ENCODE data around the gene PDE10A. TPM values are rescaled to one million over a fixed set of nuclear protein-coding genes. Genes with fewer than 3 reads are reported as not detected.
A peak's percentile ranks its signal among the peaks of the same experiment; 100 is the strongest.

The PDE10A gene
- total RNA-seq, 1 experiment from 2014 or later: 6.7 TPM

GRCh38 chr6:165655191-165655590, 7.8 kb downstream of the PDE10A start:
- DNase-seq (ENCODE audit: low read depth): no peak

DNA sequence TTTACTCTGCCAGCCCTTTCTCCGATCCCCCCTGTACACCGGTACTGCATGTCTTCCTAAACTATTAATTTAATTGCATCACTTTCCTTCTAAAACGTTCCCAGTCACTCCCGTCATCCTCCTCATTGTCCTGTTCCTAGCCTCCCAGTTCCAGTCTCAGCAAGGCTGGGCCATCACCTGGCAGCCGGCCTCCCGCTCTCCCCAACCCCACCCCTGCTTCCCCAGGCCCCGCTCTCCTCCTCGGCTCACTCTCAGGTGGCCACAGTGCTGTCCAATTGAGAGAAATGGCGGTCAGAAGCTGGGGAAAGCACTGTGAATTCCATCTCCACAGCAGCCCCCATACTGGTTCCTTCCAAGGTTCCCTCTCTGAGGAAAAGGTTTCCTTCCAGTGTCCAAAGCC, 8.9 kb downstream of the PDE10A start:
- no peak for DNase-seq (ENCODE audit: low read depth)

- DNase-seq (ENCODE audit: low read depth): no peak
These were observed 9.4 kb downstream of the PDE10A start for GRCh38 chr6:165653607-165654006.

GRCh38 chr6:165653196-165653595, 9.8 kb downstream of the PDE10A start:
- peak; percentile 90 for DNase-seq (ENCODE audit: low read depth)

DNA sequence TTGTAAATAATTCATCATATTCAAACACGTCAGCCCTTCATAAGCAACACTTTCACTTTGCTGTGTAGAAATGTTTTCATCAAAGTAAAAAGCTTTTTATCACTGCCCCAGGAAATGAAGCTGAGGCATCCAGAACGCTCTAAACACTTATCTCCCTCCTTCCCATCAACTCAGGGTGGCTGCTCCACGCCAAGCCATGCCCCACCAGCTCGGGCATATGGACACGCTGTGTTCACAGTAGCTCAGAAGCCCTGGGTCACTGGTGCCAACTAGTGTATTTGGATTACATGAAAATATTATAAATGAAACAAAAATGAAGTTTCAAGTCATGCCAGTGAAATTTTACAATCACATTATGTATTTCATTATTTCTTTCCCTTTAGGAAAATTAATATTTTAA, 10.3 kb downstream of the PDE10A start:
- peak; percentile 55 for DNase-seq (ENCODE audit: low read depth)

GRCh38 chr6:165649166-165650137, 13.6 kb downstream of the PDE10A start:
- DNase-seq (ENCODE audit: low read depth): no peak

DNA sequence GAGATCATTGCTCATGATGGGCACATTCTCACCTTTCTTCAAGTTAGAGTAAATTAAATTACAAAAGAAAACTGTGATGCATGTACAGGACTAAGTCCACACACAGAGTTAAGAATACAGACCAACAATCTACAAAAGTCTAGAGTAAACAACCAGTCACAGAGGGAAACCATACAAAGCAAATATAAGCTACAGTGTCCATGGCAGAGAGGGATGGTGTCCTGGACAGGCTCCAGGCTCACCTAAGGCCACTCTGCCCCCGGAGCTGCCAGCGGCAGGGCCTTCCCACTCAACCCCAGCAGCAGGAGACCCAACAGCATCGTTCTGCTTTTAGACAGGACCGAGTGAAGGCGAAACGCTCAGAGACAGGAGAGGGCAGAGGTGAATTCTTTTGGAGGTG, 16.0 kb downstream of the PDE10A start:
- no peak for DNase-seq (ENCODE audit: low read depth)

GRCh38 chr6:165645919-165646318, 17.1 kb downstream of the PDE10A start:
- DNase-seq (ENCODE audit: low read depth): no peak

DNA sequence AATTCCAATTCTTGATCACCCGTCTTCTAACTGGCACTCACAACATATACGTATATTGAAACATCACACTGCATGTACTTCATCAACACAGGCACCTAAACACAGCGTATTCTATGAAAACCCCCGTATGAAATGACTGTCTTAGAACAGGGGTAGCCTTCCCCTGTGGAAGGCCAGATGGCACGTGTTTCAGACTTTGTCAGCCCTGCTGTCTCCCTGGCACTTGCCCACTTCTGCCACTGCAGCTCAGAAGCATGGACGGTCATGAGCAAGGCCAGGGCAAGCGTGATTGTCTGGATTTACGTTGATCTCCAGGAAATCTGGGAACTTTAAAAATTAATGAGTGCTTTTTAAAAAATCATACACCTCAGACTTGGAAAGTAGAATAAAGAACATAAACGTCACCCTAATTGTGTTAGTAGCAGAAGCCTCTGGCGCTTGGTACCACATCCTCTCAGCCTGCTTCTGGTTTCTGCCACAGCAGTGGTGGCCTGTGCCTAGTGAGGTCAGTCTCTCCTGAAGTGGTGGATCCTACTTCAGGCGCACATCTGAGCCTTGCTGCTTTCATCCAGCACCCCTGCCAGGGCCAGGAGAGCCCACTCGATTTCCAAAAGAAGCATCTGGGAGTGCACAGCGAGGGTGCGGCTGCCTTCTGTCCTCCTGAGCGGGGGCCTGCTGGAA, 18.3 kb downstream of the PDE10A start:
- no peak for DNase-seq (ENCODE audit: low read depth)

GRCh38 chr6:165643015-165643414, 20.0 kb downstream of the PDE10A start:
- no peak for DNase-seq (ENCODE audit: low read depth)

DNA sequence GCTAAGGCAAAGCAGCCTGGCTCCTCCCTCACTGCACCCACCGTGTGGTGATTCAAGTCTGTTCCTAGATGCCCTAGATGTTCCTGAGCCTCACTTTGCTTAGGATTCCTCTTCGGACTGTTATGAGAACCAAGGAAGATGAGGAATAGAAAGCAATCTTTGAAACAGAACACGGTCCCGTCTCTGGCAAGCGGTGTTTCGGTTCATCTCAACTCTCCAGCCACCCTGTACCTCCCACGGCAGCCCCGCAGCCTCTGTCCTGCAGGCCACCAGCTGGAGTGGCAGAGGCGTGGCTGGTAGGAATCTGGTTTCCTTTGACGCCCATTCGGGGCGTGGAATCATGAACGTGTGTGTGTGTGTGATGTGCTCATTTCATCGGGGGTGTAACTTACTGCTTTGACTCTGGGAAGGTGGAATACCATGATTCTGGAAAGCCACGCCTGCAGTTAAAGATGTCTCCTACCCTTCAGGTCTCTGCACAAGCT, 21.3 kb downstream of the PDE10A start:
- peak; percentile 19 for DNase-seq (ENCODE audit: low read depth)

GRCh38 chr6:165640806-165641205, 22.2 kb downstream of the PDE10A start:
- DNase-seq (ENCODE audit: low read depth): no peak

DNA sequence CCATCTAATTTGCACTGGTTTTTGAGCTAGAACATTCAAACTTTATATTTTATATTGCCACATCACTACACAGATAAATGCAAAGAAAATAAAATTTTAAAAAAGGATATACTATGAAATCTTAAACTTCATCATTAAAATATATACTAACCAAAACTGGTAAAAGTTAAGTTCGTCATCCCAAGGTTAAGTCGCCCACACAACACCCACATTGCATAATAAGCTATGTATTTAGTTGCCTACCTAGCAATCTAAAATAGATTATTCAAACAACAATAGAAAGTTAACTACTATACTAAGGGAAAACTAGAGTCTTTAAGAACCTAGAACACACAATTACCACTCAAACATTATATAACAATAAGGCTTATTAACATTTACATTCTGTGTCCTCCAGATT, 24.5 kb downstream of the PDE10A start:
- DNase-seq (ENCODE audit: low read depth): no peak

DNA sequence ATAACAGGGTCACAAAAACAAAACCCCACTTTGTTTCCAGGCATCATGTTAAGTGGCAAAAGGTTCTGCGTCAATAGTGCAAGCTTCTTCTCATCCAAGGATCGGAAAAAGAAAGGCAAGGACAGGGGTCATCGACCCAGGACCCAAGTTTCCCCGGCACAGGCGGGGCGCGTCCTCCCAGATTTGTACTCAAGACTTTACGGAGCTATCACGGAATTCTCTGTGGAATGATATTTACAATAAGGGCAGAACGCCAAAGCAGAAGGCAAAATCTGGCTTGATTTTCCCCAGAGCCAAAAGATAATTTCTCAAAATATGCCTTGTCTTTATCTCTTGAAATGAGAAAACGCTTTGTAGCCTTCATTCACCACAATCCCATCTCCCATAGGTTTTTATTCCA, 25.5 kb downstream of the PDE10A start:
- no peak for DNase-seq (ENCODE audit: low read depth)

- DNase-seq (ENCODE audit: low read depth): no peak
These were observed 26.5 kb downstream of the PDE10A start for GRCh38 chr6:165636402-165637048.

DNA sequence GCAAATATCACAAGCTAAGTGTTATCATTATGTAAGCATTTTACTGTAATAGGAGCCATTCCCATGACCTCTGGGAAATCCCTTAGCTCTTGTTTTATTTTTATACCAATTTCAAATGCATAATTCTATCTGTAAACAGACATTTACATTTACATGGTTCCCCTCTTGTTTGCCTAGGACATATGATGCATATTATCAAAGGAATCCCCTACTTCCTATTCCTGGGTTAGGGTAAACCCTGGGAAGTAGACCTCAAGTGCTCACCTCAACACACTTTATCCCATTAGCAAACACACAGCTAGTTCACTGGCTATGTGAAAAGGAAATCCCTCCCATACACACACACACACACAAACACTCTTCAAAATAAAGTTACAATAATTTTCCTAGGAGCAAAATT, 27.1 kb downstream of the PDE10A start:
- DNase-seq (ENCODE audit: low read depth): no peak

DNA sequence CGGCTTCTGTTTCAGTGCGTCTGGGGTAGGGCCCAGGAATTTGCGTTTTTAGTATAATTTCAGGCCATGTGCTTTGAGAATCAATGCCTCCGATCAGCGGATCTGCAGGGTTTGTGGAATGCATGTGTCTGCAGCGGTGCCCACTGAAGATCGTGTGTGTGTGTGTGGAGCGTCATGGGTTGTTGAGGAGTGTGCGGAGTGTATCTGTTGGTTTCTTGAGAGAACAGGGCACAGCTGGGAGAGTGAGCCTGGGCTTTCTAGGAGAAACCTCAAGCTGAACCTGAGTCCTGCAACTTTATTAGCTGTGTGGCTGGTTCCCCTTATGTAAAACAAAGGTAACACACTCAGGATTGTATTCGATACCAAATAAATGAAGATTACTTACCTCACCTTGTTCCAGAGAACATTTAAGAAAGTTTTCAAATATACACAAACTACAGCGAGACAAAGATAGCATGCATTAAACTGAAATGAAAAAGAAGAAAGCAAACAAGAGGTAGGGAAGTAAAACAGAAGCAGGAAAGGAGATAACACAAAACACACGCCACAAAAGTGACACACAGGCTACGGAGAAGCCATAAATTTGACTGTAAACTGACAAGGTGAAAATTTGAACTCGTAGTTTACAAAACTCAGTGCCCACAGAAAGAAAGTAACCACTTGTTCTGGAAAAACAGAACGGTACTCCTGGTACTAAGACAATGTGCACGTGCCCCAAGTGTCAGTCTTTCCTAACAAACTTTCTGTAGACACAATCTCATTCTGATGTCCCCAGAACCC, 28.8 kb downstream of the PDE10A start:
- DNase-seq (ENCODE audit: low read depth): no peak

DNA sequence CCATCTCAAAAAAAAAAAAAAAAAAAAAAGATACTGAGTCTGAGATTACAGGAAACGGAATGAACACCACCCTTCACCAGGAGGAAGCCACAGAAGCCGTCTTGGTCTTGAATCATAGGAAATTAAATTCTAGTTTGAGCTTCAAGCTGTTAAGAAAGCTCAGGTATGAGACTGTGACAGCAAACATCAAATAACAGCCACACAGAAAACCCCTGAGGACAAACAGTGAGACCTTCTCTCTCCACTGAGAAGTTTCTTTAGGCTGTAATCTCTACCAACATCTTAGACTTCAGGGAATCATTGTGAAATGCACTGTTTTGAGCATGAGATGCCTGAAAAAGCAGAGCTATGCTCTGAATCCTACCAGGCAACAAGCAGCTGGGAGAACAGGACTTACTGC, 30.8 kb downstream of the PDE10A start:
- peak; percentile 21 for DNase-seq (ENCODE audit: low read depth)

DNA sequence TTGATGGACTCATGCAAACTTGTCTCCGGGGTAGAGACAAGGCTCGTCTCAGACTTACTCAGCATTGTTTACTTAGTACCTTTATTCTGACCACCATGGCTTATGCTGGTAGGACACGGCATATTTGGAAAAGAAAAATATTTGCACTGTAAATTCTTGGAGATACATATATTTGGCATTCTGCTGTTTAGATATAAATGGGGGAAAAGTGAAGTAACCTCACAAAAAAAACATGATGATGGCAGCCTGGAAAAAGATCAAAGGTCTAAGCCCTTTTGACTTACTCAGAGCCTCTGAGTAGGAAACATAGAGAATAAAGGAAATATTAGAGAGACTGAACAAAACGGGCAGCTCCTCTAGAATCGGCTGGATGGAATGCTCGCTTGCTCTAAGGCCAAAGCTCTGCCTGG, 32.5 kb downstream of the PDE10A start:
- no peak for DNase-seq (ENCODE audit: low read depth)

DNA sequence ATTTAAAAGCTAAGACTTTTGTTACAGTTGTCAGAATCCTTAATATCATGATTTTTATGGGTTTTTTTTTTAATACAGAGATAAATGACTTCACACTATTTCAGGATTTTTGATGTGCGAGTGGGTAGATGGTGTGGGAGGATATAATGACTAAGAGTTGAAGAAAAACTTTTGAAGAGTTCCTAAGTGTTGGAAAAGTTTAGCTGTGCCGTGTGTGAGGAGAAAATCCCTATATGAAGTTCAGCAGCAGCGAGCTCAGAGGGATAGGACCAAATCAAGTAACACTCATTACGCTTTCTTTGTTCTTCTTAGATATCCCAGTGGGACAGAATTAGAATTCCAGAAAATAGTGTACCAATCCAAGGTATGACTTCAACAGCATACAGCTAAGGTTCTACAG, 34.1 kb downstream of the PDE10A start:
- no peak for DNase-seq (ENCODE audit: low read depth)

DNA sequence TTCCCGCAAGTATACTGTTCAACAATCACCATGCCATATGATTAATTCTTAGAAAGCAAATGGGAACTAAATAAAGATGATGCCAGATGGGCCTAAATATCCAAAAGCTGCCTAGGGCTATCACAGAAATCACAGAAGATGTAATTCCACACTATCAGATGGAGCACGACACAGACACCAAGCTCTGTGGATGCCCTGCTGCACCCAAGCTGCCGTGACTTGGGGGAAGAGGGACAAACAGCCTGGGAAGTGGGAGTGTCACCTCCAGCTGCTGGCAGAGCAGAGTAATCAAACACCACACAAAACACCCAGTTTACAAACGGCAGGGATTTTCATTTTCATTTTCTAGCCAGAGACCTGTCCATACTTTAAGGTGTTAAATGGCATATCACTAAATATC, 35.7 kb downstream of the PDE10A start:
- DNase-seq (ENCODE audit: low read depth): no peak

DNA sequence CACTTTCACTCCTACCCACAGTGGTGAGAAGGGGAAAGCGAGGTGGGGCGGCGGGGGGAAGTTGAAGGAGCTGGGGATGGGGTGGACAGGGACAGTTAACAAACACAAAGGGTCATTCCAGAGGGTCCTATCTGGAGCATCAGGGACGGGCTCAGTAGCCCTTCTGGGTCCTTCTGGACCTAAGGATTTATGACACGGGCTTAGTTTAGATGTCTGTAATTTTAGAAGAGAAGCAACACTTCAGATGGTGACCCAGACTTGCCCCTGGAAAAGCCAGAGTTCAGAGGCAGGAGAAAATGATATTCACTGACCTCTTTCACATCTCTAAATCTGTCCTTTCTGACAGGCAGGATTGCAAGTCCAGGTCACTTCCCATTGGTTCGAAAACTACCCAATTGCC, 36.3 kb downstream of the PDE10A start:
- DNase-seq (ENCODE audit: low read depth): no peak
